Mesendoderm (in vitro differentiated cells): ENCODE results near the gene NDUFS1.
"Not testable (repeated sequence)": the region's sequence is repeated elsewhere in the genome, so short reads cannot be mapped to it uniquely, and the experiment has no call there.

Experiments
- DNase-seq: peaks from one replicate; pipeline ENCODE4 v3.0.0; 2013
- H2AK5ac ChIP-seq: 2 replicates; pipeline ENCODE4 v1.6.1; 2013; ENCODE audit warnings: low read length, inconsistent platforms
- H2BK120ac ChIP-seq: 2 replicates; pipeline ENCODE4 v1.6.1; 2013; ENCODE audit warnings: low read depth, mild to moderate bottlenecking, low read length, moderate library complexity, mixed read lengths
- H2BK15ac ChIP-seq: replicated peaks from 2 replicates; pipeline ENCODE4 v1.6.1; 2013; ENCODE audit warnings: low read depth, mild to moderate bottlenecking, moderate library complexity
- H2BK5ac ChIP-seq: 2 replicates; pipeline ENCODE4 v1.6.1; 2013; ENCODE audit warnings: low read length, inconsistent platforms
- H3K18ac ChIP-seq: 2 replicates; pipeline ENCODE4 v1.6.1; 2013; ENCODE audit warnings: mild to moderate bottlenecking, low read length, mixed read lengths
- H3K23ac ChIP-seq: one replicate; pipeline ENCODE4 v1.6.1; 2013; ENCODE audit warnings: low read length
- H3K27ac ChIP-seq: 2 replicates; pipeline ENCODE4 v1.5.1; 2013; ENCODE audit warnings: low read depth, mild to moderate bottlenecking, inconsistent platforms, low read length, moderate library complexity
- H3K27me3 ChIP-seq: 2 replicates; pipeline ENCODE4 v1.6.1; 2013; ENCODE audit warnings: low read length, control low read depth, mild to moderate bottlenecking, inconsistent platforms; ENCODE audit not compliant: insufficient read depth, poor library complexity
- H3K36me3 ChIP-seq: 2 replicates; pipeline ENCODE4 v1.6.1; 2013; ENCODE audit warnings: low read length, inconsistent platforms; ENCODE audit not compliant: control insufficient read depth, insufficient read depth
- H3K4ac ChIP-seq: one replicate; pipeline ENCODE4 v1.6.1; 2013; ENCODE audit warnings: low read depth, mild to moderate bottlenecking, low read length, moderate library complexity
- H3K4me1 ChIP-seq: 2 replicates; pipeline ENCODE4 v1.6.1; 2013; ENCODE audit warnings: low read depth, low read length, inconsistent platforms; ENCODE audit not compliant: control insufficient read depth
- H3K4me2 ChIP-seq: 2 replicates; pipeline ENCODE4 v1.6.1; 2013; ENCODE audit warnings: low read length
- H3K4me3 ChIP-seq: 2 replicates; pipeline ENCODE4 v1.5.1; 2013; ENCODE audit warnings: mild to moderate bottlenecking, low read length
- H3K56ac ChIP-seq: one replicate; pipeline ENCODE4 v1.6.1; 2013; ENCODE audit warnings: low read length
- H3K79me1 ChIP-seq: 2 replicates; pipeline ENCODE4 v1.6.1; 2013; ENCODE audit warnings: low read length, inconsistent platforms
- H3K79me2 ChIP-seq: 2 replicates; pipeline ENCODE4 v1.6.1; 2013; ENCODE audit warnings: mild to moderate bottlenecking, low read length; ENCODE audit not compliant: control insufficient read depth, insufficient read depth
- H3K9ac ChIP-seq: 2 replicates; pipeline ENCODE4 v1.6.1; 2013; ENCODE audit warnings: low read length, inconsistent platforms
- H4K5ac ChIP-seq: one replicate; pipeline ENCODE4 v1.6.1; 2013; ENCODE audit warnings: low read length
- H4K8ac ChIP-seq: one replicate; pipeline ENCODE4 v1.6.1; 2013; ENCODE audit warnings: low read depth, mild to moderate bottlenecking, control low read depth, low read length, moderate library complexity
- WGBS: extraction: QIAGEN DNeasy Blood & Tissue Kit; methylation state at CpG from one replicate; pipeline ENCODE4 v1.1.7; 2013; ENCODE audit warnings: low lambda C conversion rate, missing lambda C conversion rate; ENCODE audit not compliant: insufficient coverage; ENCODE audit errors: extremely low coverage; 5-methylcytosine and 5-hydroxymethylcytosine counted together

The NDUFS1 gene

GRCh38 chr2:206190689-206191088 is 31.4 kb upstream of the NDUFS1 start:
- Histone ChIP-seq H3K4me2 (no peak overlapping the region), H3K79me2 (no peaks in the 10 kb centered on the region), H3K23ac (no peak overlapping the region), H3K18ac (no peak overlapping the region), H4K5ac (no peak overlapping the region), H2BK5ac (no peak overlapping the region), H3K4me3 (no peak overlapping the region), H3K4me1 (no peaks in the 10 kb centered on the region), H2BK15ac (no peak overlapping the region), H3K27me3 (no peaks in the 10 kb centered on the region), H4K8ac (no peak overlapping the region), H2AK5ac (no peak overlapping the region), H3K27ac (no peak overlapping the region), H3K79me1 (no peaks in the 10 kb centered on the region), H3K4ac (no peak overlapping the region), H3K36me3 (no peaks in the 10 kb centered on the region), H2BK120ac (no peak overlapping the region), H3K9ac (no peak overlapping the region), H3K56ac (no peak overlapping the region)
- no CpG with 5 or more reads among the region's 5 CpGs for WGBS
- DNase-seq, result no peak

- Histone ChIP-seq H3K18ac (no peak overlapping the region), H3K23ac (no peak overlapping the region), H3K27ac (no peak overlapping the region), H2BK120ac (no peak overlapping the region), H4K8ac (no peak overlapping the region), H3K4me2 (no peak overlapping the region), H3K4ac (no peak overlapping the region), H2AK5ac (no peak overlapping the region), H4K5ac (no peak overlapping the region), H3K79me1 (no peaks in the 10 kb centered on the region), H2BK15ac (no peak overlapping the region), H3K4me3 (no peak overlapping the region), H3K9ac (no peak overlapping the region), H3K27me3 (no peaks in the 10 kb centered on the region), H2BK5ac (no peak overlapping the region), H3K79me2 (no peaks in the 10 kb centered on the region), H3K4me1 (no peaks in the 10 kb centered on the region), H3K36me3 (no peaks in the 10 kb centered on the region), H3K56ac (no peak overlapping the region)
- WGBS, result no CpG with 5 or more reads among the region's 2 CpGs
- no peak for DNase-seq
These were observed 30.9 kb upstream of the NDUFS1 start for GRCh38 chr2:206190111-206190510.

- Histone ChIP-seq H3K4me3 (no peak overlapping the region), H3K23ac (no peak overlapping the region), H4K8ac (no peak overlapping the region), H3K79me2 (no peaks in the 10 kb centered on the region), H2BK15ac (no peak overlapping the region), H4K5ac (no peak overlapping the region), H3K4ac (no peak overlapping the region), H3K9ac (no peak overlapping the region), H3K36me3 (no peaks in the 10 kb centered on the region), H3K79me1 (no peaks in the 10 kb centered on the region), H2BK5ac (no peak overlapping the region), H2BK120ac (no peak overlapping the region), H3K56ac (no peak overlapping the region), H3K27ac (no peak overlapping the region), H3K4me1 (no peaks in the 10 kb centered on the region), H2AK5ac (no peak overlapping the region), H3K27me3 (no peaks in the 10 kb centered on the region), H3K18ac (no peak overlapping the region), H3K4me2 (no peak overlapping the region)
- WGBS, result no CpG with 5 or more reads among the region's 3 CpGs
- DNase-seq, result no peak
These were observed 30.4 kb upstream of the NDUFS1 start for GRCh38 chr2:206189691-206190090.

DNA sequence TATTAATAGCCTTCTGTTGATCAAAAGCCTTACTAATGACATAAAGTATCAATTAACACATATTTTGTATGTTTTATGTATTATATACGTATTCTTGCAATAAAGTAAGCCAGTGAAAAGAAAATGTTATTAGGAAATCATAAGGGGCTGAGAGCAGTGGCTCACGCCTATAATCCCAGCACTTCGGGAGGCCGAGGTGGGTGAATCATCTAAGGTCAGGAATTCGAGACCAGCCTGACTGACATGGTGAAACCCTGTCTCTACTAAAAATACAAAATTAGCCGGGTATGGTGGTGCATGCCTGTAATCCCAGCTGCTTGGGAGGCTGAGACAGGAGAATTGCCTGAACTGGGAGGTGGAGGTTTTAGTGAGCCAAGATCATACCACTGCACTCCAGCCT is 22.3 kb upstream of the NDUFS1 start:
- H3K4me3 ChIP-seq, H2AK5ac ChIP-seq, H3K4me2 ChIP-seq, H2BK15ac ChIP-seq, H3K18ac ChIP-seq, H4K5ac ChIP-seq, H3K23ac ChIP-seq, H3K79me1 ChIP-seq, H3K79me2 ChIP-seq, H3K27ac ChIP-seq, H3K27me3 ChIP-seq, H3K9ac ChIP-seq, H2BK5ac ChIP-seq, H3K4ac ChIP-seq, H3K4me1 ChIP-seq, H3K36me3 ChIP-seq, DNase-seq, H3K56ac ChIP-seq, H4K8ac ChIP-seq, H2BK120ac ChIP-seq: not testable (repeated sequence)
- WGBS, result no CpG with 5 or more reads among the region's 6 CpGs

- no peak overlapping the region for H3K23ac ChIP-seq
These were observed 17.7 kb upstream of the NDUFS1 start for GRCh38 chr2:206176901-206177300.

DNA sequence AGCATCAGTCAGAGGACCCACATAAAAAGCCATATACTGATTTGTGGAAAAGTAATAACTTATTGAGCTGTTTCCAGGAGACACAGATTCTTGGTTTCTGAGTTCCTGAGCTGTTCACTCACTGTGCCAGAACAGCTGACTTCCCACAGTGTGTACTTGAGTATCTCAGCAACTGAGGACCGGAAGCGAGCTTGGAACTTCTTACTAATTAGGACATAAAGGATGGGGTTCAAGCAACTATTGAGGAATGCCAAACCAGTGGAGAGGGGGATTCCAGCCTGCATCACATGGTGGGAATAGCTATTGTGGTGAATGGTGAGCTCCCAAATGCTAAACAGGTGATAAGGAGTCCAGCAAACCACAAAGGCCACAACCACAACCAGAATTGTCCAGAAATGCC is 16.9 kb upstream of the NDUFS1 start:
- no peak overlapping the region for H3K56ac ChIP-seq
- H3K4me3 ChIP-seq, result no peak overlapping the region
- H3K36me3 ChIP-seq, result no peaks in the 10 kb centered on the region
- no peak overlapping the region for H3K9ac ChIP-seq
- no peaks in the 10 kb centered on the region for H3K4me1 ChIP-seq
- H3K27ac ChIP-seq, result no peak overlapping the region
- no peak overlapping the region for H4K8ac ChIP-seq
- H3K79me1 ChIP-seq, result no peaks in the 10 kb centered on the region
- no peak overlapping the region for H2BK5ac ChIP-seq
- H2BK15ac ChIP-seq, result no peak overlapping the region
- no CpG with 5 or more reads among the region's 2 CpGs for WGBS
- H3K23ac ChIP-seq, result no peak overlapping the region
- no peak overlapping the region for H4K5ac ChIP-seq
- DNase-seq, result no peak
- no peak overlapping the region for H3K4ac ChIP-seq
- no peak overlapping the region for H3K4me2 ChIP-seq
- no peak overlapping the region for H2AK5ac ChIP-seq
- no peaks in the 10 kb centered on the region for H3K79me2 ChIP-seq
- no peak overlapping the region for H3K18ac ChIP-seq
- no peak overlapping the region for H2BK120ac ChIP-seq
- no peaks in the 10 kb centered on the region for H3K27me3 ChIP-seq

More at GRCh38 chr2:206176901-206177300, 17.7 kb upstream of the NDUFS1 start:
- Histone ChIP-seq H3K9ac (no peak overlapping the region), H2BK5ac (no peak overlapping the region), H2AK5ac (no peak overlapping the region), H3K18ac (no peak overlapping the region), H3K27me3 (no peaks in the 10 kb centered on the region), H3K79me1 (no peaks in the 10 kb centered on the region), H3K4me3 (no peak overlapping the region), H3K4ac (no peak overlapping the region), H3K79me2 (no peaks in the 10 kb centered on the region), H4K5ac (no peak overlapping the region), H3K56ac (no peak overlapping the region), H3K4me1 (no peaks in the 10 kb centered on the region), H3K36me3 (no peaks in the 10 kb centered on the region), H4K8ac (no peak overlapping the region), H3K27ac (no peak overlapping the region), H2BK15ac (no peak overlapping the region), H3K4me2 (no peak overlapping the region), H2BK120ac (no peak overlapping the region)
- no CpG with 5 or more reads among the region's 3 CpGs for WGBS
- DNase-seq, result no peak
